Measurements from ENCODE around the gene ZMYND19.
A peak's percentile ranks its signal among the peaks of the same experiment; 100 is the strongest.

ZMYND19 gene

DNA sequence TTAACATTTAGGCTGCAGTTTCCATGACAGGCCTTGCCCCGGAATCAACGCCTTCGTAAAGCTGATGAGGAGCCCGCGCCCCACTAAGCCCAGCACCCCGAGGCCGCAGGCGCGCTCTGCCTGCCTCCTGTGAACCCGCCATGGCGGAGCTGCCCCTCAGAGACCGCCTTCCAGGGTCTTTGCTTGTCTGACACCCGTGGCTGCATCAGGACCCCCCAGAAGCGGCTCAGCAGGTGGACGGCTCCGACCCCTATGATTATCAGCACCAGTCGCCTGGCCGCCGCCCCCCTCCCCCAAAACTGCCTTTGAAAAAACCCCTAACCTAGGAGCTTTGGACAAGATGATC lies 11.1 kb downstream of the ZMYND19 start:
- Histone ChIP-seq H3K14ac (ENCODE audit: low read length) (no peak overlapping the region), H3K27ac (replicated peaks; ENCODE audit: low read length) (peak overlapping the region; percentile 54), H4K8ac (ENCODE audit: low read depth, low read length) (no peak overlapping the region), H3K18ac (ENCODE audit: low read length) (peak overlapping the region; percentile 91), H2BK5ac (ENCODE audit: low read length) (no peak overlapping the region), H3K79me1 (ENCODE audit: low read depth, low read length) (peaks cover 8% of the 10 kb centered on the region), H2BK120ac (ENCODE audit: low read depth, low read length) (no peak overlapping the region), H2AK5ac (ENCODE audit: low read depth, low read length) (peak overlapping the region; percentile 87), H2BK12ac (ENCODE audit: low read length) (no peak overlapping the region), H3K4ac (ENCODE audit: low read length) (no peak overlapping the region), H3K36me3 (replicated peaks in 1 of 2; ENCODE audit: control insufficient read depth in 2 of 2, insufficient read depth in 2 of 2, low read length in 2 of 2) (peaks cover 45 to 69% of the 10 kb centered on the region in 2 donors), H2AFZ (ENCODE audit: low read length) (peak overlapping the region; percentile 97), H3K27me3 (ENCODE audit: control insufficient read depth in 3 of 3, insufficient read depth in 3 of 3, low read depth in 1 of 3, low read length in 3 of 3) (no peaks in the 10 kb centered on the region), H3K4me3 (ENCODE audit: low read length in 2 of 2) (peak overlapping the region; percentile 42 to 100), H3K4me1 (ENCODE audit: control insufficient read depth in 2 of 2, insufficient read depth in 1 of 2, low read depth in 1 of 2, low read length in 2 of 2) (peaks cover 6 to 8% of the 10 kb centered on the region in 2 donors), H2BK15ac (ENCODE audit: low read length) (no peak overlapping the region), H3K9ac (ENCODE audit: low read depth, low read length, poor library complexity) (peak overlapping the region; percentile 34), H4K91ac (ENCODE audit: low read depth, low read length, poor library complexity) (no peak overlapping the region), H3K9me3 (replicated peaks in 1 of 2; ENCODE audit: control insufficient read depth in 2 of 2, insufficient read depth in 1 of 2, low read depth in 1 of 2, low read length in 2 of 2) (no peaks in the 10 kb centered on the region), H3K23ac (ENCODE audit: low read depth, low read length, poor library complexity) (peak overlapping the region; percentile 75), H3K4me2 (ENCODE audit: insufficient read depth, low read length, poor library complexity, severe bottlenecking) (peak overlapping the region; percentile 67)
- DNase-seq (ENCODE audit: low spot score) = no peak
- WGBS, 2 donors (ENCODE audit: extremely low coverage in 2 of 2, insufficient read length in 2 of 2, insufficient replicate concordance in 1 of 2) = no CpG with 5 or more reads among the region's 19 CpGs

DNA sequence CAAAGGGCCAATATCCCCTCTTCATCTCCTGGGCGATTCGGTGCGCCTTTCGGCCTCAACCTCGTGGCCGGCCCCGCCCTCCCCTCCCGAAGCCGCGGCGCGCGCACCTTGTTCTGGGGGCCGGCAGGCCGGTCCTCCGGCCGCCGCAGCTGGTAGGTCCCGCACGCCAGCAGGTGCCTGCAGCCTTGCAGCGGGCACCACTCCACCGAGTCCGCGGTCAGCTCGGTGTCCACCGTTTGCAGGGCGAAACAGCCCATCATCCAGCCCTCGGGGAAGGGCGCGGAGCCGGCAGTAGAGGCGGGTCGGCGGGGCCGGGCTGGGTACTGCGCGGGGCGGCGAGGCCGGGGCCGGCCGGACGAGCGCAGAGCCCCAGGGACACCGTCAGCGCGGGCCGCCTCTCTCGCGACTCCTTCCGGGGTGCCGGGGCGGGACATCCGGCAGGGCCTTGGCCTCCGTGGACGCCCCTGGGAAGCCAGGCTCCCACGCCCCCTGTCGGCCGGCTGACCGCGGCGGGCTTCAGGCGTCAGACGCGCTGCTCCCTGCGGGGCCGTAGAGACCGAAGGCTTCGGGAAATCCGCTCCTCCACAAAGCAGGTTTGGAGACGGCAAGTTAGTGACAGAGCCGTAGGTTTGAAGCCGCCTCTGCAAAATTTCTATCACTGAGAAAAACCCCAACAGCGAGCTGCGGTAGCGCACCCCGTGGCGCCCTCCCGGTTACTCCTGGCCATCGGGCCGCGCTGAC lies 11.6 kb downstream of the ZMYND19 start, which contains the start of gene DPH7:
TSS of gene DPH7 (minus strand) at position 408 of the 741 bp plus-strand sequence. CDS start at position 260, 148 bp downstream.
- peak; percentile 88 for DNase-seq (ENCODE audit: low spot score)
- Histone ChIP-seq H3K36me3 (replicated peaks in 1 of 2; ENCODE audit: control insufficient read depth in 2 of 2, insufficient read depth in 2 of 2, low read length in 2 of 2) (peaks cover 49 to 69% of the 10 kb centered on the region in 2 donors), H3K27ac (replicated peaks; ENCODE audit: low read length) (peak within 1 kb of the TSS; percentile 70), H3K9me3 (replicated peaks in 1 of 2; ENCODE audit: control insufficient read depth in 2 of 2, insufficient read depth in 1 of 2, low read depth in 1 of 2, low read length in 2 of 2) (no peaks in the 10 kb centered on the region), H2BK12ac (ENCODE audit: low read length) (peak within 1 kb of the TSS; percentile 53), H3K18ac (ENCODE audit: low read length) (peak within 1 kb of the TSS; percentile 98), H3K23ac (ENCODE audit: low read depth, low read length, poor library complexity) (peak within 1 kb of the TSS; percentile 98), H2AFZ (ENCODE audit: low read length) (peak within 1 kb of the TSS; percentile 97), H3K9ac (ENCODE audit: low read depth, low read length, poor library complexity) (peak within 1 kb of the TSS; percentile 99), H2BK15ac (ENCODE audit: low read length) (no peak within 1 kb of the TSS), H3K79me1 (ENCODE audit: low read depth, low read length) (peaks cover 6% of the 10 kb centered on the region), H4K8ac (ENCODE audit: low read depth, low read length) (no peak within 1 kb of the TSS), H3K4me2 (ENCODE audit: insufficient read depth, low read length, poor library complexity, severe bottlenecking) (peak within 1 kb of the TSS; percentile 67), H2AK5ac (ENCODE audit: low read depth, low read length) (peak within 1 kb of the TSS; percentile 87), H3K4ac (ENCODE audit: low read length) (no peak within 1 kb of the TSS), H2BK120ac (ENCODE audit: low read depth, low read length) (no peak within 1 kb of the TSS), H3K14ac (ENCODE audit: low read length) (no peak within 1 kb of the TSS), H4K91ac (ENCODE audit: low read depth, low read length, poor library complexity) (no peak within 1 kb of the TSS), H3K4me3 (ENCODE audit: low read length in 2 of 2) (peak within 1 kb of the TSS; percentile 100), H3K4me1 (ENCODE audit: control insufficient read depth in 2 of 2, insufficient read depth in 1 of 2, low read depth in 1 of 2, low read length in 2 of 2) (peaks cover 6 to 8% of the 10 kb centered on the region in 2 donors), H3K27me3 (ENCODE audit: control insufficient read depth in 3 of 3, insufficient read depth in 3 of 3, low read depth in 1 of 3, low read length in 3 of 3) (no peaks in the 10 kb centered on the region), H2BK5ac (ENCODE audit: low read length) (no peak within 1 kb of the TSS)
- WGBS, 2 donors (ENCODE audit: extremely low coverage in 2 of 2, insufficient read length in 2 of 2, insufficient replicate concordance in 1 of 2) = no CpG with 5 or more reads among the region's 82 CpGs

DNA sequence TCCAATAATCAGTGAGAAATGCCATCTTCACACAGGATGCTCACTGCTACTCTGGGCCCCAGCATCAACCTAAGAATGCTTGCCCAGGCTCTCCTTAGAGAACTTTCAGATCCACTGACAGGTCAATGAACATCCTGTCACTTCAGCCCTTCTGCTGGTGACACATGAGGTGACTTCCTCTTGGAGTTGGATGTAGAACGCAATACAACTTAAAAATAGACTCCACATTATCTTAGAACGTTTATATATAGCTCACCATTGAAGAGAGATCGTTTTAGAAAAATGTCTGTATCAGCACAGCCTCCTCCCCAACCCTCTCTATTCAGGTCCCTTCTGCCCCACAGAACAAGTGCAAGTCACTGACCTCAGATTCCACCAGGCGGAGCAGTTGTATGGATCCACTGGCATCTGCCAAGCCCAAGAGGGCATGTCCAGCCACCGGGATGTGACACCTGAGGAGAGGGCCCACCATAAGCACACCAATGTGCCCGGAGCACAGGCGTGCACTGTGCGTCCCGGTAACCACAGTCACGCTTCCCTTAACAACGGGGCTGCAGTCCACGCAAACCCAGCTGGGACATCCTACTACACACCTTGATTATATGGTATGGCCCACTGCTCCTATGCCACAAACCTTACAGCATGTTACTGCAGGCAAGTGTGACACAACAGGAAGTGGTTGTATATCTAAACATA lies 14.4 kb downstream of the ZMYND19 start:
- H3K23ac ChIP-seq (ENCODE audit: low read depth, low read length, poor library complexity) = peak overlapping the region; percentile 37
- no peak overlapping the region for H2BK120ac ChIP-seq (ENCODE audit: low read depth, low read length)
- no peak overlapping the region for H3K9ac ChIP-seq (ENCODE audit: low read depth, low read length, poor library complexity)
- H3K18ac ChIP-seq (ENCODE audit: low read length) = no peak overlapping the region
- H3K9me3 ChIP-seq (replicated peaks in 1 of 2; ENCODE audit: control insufficient read depth in 2 of 2, insufficient read depth in 1 of 2, low read depth in 1 of 2, low read length in 2 of 2) = no peaks in the 10 kb centered on the region
- H2BK12ac ChIP-seq (ENCODE audit: low read length) = no peak overlapping the region
- H3K4me3 ChIP-seq (ENCODE audit: low read length in 2 of 2) = no peak overlapping the region
- H3K27ac ChIP-seq (replicated peaks; ENCODE audit: low read length) = no peak overlapping the region
- no peak overlapping the region for H3K4me2 ChIP-seq (ENCODE audit: insufficient read depth, low read length, poor library complexity, severe bottlenecking)
- H2BK5ac ChIP-seq (ENCODE audit: low read length) = no peak overlapping the region
- WGBS, 2 donors (ENCODE audit: extremely low coverage in 2 of 2, insufficient read length in 2 of 2, insufficient replicate concordance in 1 of 2) = no CpG with 5 or more reads among the region's 12 CpGs
- H2AK5ac ChIP-seq (ENCODE audit: low read depth, low read length) = no peak overlapping the region
- H2BK15ac ChIP-seq (ENCODE audit: low read length) = no peak overlapping the region
- H4K8ac ChIP-seq (ENCODE audit: low read depth, low read length) = no peak overlapping the region
- H3K4ac ChIP-seq (ENCODE audit: low read length) = no peak overlapping the region
- H3K14ac ChIP-seq (ENCODE audit: low read length) = no peak overlapping the region
- H2AFZ ChIP-seq (ENCODE audit: low read length) = no peak overlapping the region
- peaks cover 9% of the 10 kb centered on the region for H3K79me1 ChIP-seq (ENCODE audit: low read depth, low read length)
- peaks cover 6 to 8% of the 10 kb centered on the region in 2 donors for H3K4me1 ChIP-seq (ENCODE audit: control insufficient read depth in 2 of 2, insufficient read depth in 1 of 2, low read depth in 1 of 2, low read length in 2 of 2)
- H4K91ac ChIP-seq (ENCODE audit: low read depth, low read length, poor library complexity) = no peak overlapping the region
- H3K36me3 ChIP-seq (replicated peaks in 1 of 2; ENCODE audit: control insufficient read depth in 2 of 2, insufficient read depth in 2 of 2, low read length in 2 of 2) = peaks cover 38 to 57% of the 10 kb centered on the region in 2 donors
- no peak for DNase-seq (ENCODE audit: low spot score)
- H3K27me3 ChIP-seq (ENCODE audit: control insufficient read depth in 3 of 3, insufficient read depth in 3 of 3, low read depth in 1 of 3, low read length in 3 of 3) = no peaks in the 10 kb centered on the region

DNA sequence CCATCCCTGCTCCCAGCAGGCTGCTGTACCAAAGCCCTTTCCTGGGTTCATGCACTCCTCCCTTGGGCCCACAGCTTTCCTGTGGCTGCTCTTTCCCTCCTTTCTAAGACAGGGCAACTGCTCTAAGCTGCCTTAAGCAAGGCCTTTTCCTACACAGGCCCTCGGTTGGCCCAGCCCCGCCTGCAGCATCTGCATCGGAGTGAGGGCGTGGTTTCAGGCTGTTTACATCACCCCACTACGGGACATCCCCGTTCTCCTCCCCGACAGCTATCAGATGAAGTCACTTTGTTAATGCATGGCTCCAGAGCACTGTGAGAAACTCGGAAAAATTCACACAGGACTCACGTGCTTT lies 15.0 kb downstream of the ZMYND19 start:
- Histone ChIP-seq H3K27ac (replicated peaks; ENCODE audit: low read length) (no peak overlapping the region), H3K9ac (ENCODE audit: low read depth, low read length, poor library complexity) (no peak overlapping the region), H2BK12ac (ENCODE audit: low read length) (no peak overlapping the region), H2BK15ac (ENCODE audit: low read length) (no peak overlapping the region), H3K4me3 (ENCODE audit: low read length in 2 of 2) (no peak overlapping the region), H3K4ac (ENCODE audit: low read length) (no peak overlapping the region), H2BK5ac (ENCODE audit: low read length) (no peak overlapping the region), H3K79me1 (ENCODE audit: low read depth, low read length) (peaks cover 14% of the 10 kb centered on the region), H3K23ac (ENCODE audit: low read depth, low read length, poor library complexity) (no peak overlapping the region), H3K36me3 (replicated peaks in 1 of 2; ENCODE audit: control insufficient read depth in 2 of 2, insufficient read depth in 2 of 2, low read length in 2 of 2) (peaks cover 38 to 57% of the 10 kb centered on the region in 2 donors), H3K9me3 (replicated peaks in 1 of 2; ENCODE audit: control insufficient read depth in 2 of 2, insufficient read depth in 1 of 2, low read depth in 1 of 2, low read length in 2 of 2) (no peaks in the 10 kb centered on the region), H4K8ac (ENCODE audit: low read depth, low read length) (no peak overlapping the region), H3K4me2 (ENCODE audit: insufficient read depth, low read length, poor library complexity, severe bottlenecking) (no peak overlapping the region), H2AK5ac (ENCODE audit: low read depth, low read length) (no peak overlapping the region), H2BK120ac (ENCODE audit: low read depth, low read length) (no peak overlapping the region), H3K14ac (ENCODE audit: low read length) (no peak overlapping the region), H3K27me3 (ENCODE audit: control insufficient read depth in 3 of 3, insufficient read depth in 3 of 3, low read depth in 1 of 3, low read length in 3 of 3) (no peaks in the 10 kb centered on the region), H4K91ac (ENCODE audit: low read depth, low read length, poor library complexity) (no peak overlapping the region), H3K4me1 (ENCODE audit: control insufficient read depth in 2 of 2, insufficient read depth in 1 of 2, low read depth in 1 of 2, low read length in 2 of 2) (peaks cover 6 to 8% of the 10 kb centered on the region in 2 donors), H3K18ac (ENCODE audit: low read length) (no peak overlapping the region), H2AFZ (ENCODE audit: low read length) (no peak overlapping the region)
- WGBS, 2 donors (ENCODE audit: extremely low coverage in 2 of 2, insufficient read length in 2 of 2, insufficient replicate concordance in 1 of 2) = no CpG with 5 or more reads among the region's 9 CpGs
- DNase-seq (ENCODE audit: low spot score) = no peak
